Ectodermal cell (in vitro differentiated cells): ENCODE results near the gene CEACAM20.
A peak's percentile ranks its signal among the peaks of the same experiment; 100 is the strongest.

Source experiments
- H3K27ac ChIP-seq: 2 replicates; pipeline ENCODE4 v1.7.0; 2013; ENCODE audit warnings: mild to moderate bottlenecking, low read depth, low read length; ENCODE audit not compliant: insufficient read depth, poor library complexity, severe bottlenecking
- H3K27me3 ChIP-seq: 2 replicates; pipeline ENCODE4 v1.7.0; 2013; ENCODE audit warnings: mild to moderate bottlenecking, low read length; ENCODE audit not compliant: insufficient read depth, control insufficient read depth, poor library complexity, severe bottlenecking
- H3K36me3 ChIP-seq: one replicate; pipeline ENCODE4 v1.7.0; 2013; ENCODE audit warnings: low read length; ENCODE audit not compliant: control insufficient read depth, insufficient read depth
- H3K4me1 ChIP-seq: one replicate; pipeline ENCODE4 v1.7.0; 2013; ENCODE audit warnings: low read length; ENCODE audit not compliant: control insufficient read depth, insufficient read depth
- H3K4me3 ChIP-seq: 2 replicates; pipeline ENCODE4 v1.7.0; 2013; ENCODE audit warnings: low read depth, low read length, control low read depth; ENCODE audit not compliant: insufficient read depth
- H3K9me3 ChIP-seq: 2 replicates; pipeline ENCODE4 v1.7.0; 2013; ENCODE audit warnings: mild to moderate bottlenecking, low read length, moderate library complexity; ENCODE audit not compliant: control insufficient read depth
- WGBS, 2 experiments: methylation state at CpG; one replicate each; pipeline ENCODE4 v1.1.7; 2013; ENCODE audit warnings: missing lambda C conversion rate in 2 of 2; 5-methylcytosine and 5-hydroxymethylcytosine counted together

CEACAM20 gene

DNA sequence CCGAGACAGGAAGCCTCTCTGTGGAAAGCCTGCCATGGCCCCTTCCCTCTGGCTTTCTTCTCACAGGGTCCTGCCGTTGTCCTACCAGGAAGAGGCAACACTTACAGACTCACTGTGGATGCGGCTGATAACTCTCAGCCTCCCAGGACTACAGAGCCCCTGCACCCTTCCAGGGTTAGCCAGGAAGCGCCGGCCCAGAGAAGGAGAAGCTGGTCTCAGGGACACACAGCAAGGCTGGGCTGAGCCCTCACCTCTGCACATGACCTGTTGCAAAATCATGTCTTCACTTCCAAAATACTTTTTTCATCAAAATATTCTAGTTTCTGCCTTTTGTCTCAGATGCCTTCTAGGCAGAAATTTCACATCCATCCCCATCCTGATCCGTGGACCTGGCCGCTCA, 1.9 kb downstream of the CEACAM20 start:
- no peaks in the 10 kb centered on the region for H3K9me3 ChIP-seq
- no peaks in the 10 kb centered on the region for H3K36me3 ChIP-seq
- no peaks in the 10 kb centered on the region for H3K4me1 ChIP-seq
- H3K27ac ChIP-seq, result no peak overlapping the region
- no peak overlapping the region for H3K4me3 ChIP-seq
- no peaks in the 10 kb centered on the region for H3K27me3 ChIP-seq
- 83 to 86% methylated on average over 7 of the region's 7 CpGs for WGBS, 2 experiments

DNA sequence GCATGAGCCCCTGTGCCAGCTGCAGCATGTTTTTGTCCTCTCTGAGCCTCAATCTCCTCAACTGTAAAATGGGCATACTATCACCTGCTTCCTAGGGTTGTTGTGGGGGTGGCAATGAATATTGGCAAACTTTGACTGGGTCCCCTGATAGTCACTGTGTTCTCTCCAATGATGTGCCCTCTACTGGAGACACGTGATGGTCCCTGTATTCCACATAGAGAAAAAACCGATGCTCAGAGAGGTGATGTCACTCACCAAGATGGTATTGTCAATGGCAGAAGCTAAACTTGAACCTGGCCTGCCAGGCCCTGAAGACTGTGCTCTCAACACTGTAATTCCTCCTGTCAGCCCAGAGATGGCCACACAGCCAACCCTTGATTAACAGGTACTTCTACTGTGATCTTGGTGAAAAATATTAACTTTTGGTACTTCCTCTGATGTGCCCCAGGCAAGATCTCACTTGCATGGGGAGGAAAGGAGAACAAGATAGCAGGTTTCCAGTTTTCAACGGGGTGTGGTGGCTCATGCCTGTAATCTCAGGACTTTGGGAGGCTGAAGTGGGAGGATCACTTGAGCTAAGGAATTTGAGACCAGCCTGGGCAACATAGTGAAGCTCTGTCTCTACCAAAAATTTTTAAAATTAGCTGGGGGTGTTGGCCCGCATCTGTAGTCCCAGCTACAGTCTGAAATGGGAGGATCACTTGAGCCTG, 3.6 kb downstream of the CEACAM20 start:
- Histone ChIP-seq H3K9me3 (no peaks in the 10 kb centered on the region), H3K36me3 (no peaks in the 10 kb centered on the region), H3K27ac (no peak overlapping the region), H3K4me3 (no peak overlapping the region), H3K27me3 (no peaks in the 10 kb centered on the region), H3K4me1 (no peaks in the 10 kb centered on the region)
- WGBS, 2 experiments, result 47 to 48% methylated on average over 4 of the region's 4 CpGs

DNA sequence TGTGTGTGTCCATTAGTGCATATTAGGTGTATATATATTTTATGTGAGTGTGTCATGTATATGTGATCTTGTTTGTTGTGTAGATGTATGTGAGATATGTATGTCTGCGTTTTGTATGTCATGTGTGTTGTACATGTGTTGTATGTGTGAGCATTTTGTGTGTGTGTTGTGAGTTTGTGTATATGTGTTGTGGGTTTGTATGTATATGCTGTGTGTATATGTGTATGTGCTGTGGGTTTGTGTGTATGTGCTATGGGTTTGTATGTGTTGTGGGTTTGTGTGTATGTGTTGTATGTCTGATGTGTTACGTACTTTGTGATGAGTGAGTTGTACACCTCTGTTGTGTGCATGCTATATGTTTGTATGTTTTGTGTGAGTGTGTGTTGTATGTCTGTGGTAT, 8.1 kb downstream of the CEACAM20 start:
- Histone ChIP-seq H3K27me3 (no peaks in the 10 kb centered on the region), H3K27ac (no peak overlapping the region), H3K4me1 (no peaks in the 10 kb centered on the region), H3K9me3 (no peaks in the 10 kb centered on the region), H3K4me3 (no peak overlapping the region), H3K36me3 (no peaks in the 10 kb centered on the region)
- WGBS, 2 experiments, result 78 to 85% methylated on average over 2 of the region's 2 CpGs

- no peaks in the 10 kb centered on the region for H3K27me3 ChIP-seq
- H3K4me1 ChIP-seq, result no peaks in the 10 kb centered on the region
- 75 to 83% methylated on average over 7 of the region's 7 CpGs for WGBS, 2 experiments
- H3K27ac ChIP-seq, result no peak overlapping the region
- no peaks in the 10 kb centered on the region for H3K9me3 ChIP-seq
- no peaks in the 10 kb centered on the region for H3K36me3 ChIP-seq
- no peak overlapping the region for H3K4me3 ChIP-seq
Observed at GRCh38 chr19:44517146-44517545, 12.3 kb downstream of the CEACAM20 start.

GRCh38 chr19:44515907-44516306, 13.6 kb downstream of the CEACAM20 start:
- no peak overlapping the region for H3K27ac ChIP-seq
- no peaks in the 10 kb centered on the region for H3K27me3 ChIP-seq
- 82% methylated on average over 1 of the region's 1 CpG for WGBS, 2 experiments
- H3K4me1 ChIP-seq, result no peaks in the 10 kb centered on the region
- H3K9me3 ChIP-seq, result no peaks in the 10 kb centered on the region
- no peak overlapping the region for H3K4me3 ChIP-seq
- no peaks in the 10 kb centered on the region for H3K36me3 ChIP-seq

DNA sequence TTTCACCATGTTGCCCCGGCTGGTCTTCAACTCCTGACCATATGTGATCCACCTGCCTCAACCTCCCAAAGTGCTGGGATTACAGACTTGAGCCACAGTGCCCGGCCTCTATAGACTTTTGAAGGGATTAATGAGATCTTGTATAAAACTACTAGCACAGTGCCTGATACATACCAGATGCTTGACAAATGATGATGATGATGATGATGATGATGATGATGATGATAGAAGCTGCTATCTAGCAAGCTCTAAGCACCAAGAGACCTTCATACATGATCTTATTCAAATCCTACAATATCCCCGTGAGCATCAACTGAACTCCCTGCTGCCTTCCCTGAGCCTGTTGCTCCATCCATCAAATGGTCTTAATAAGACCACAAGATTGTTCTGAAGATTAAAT, 14.4 kb downstream of the CEACAM20 start:
- Histone ChIP-seq H3K27me3 (no peaks in the 10 kb centered on the region), H3K36me3 (no peaks in the 10 kb centered on the region), H3K27ac (no peak overlapping the region), H3K4me3 (no peak overlapping the region), H3K4me1 (no peaks in the 10 kb centered on the region), H3K9me3 (no peaks in the 10 kb centered on the region)
- WGBS, 2 experiments, result 86 to 90% methylated on average over 3 of the region's 3 CpGs

DNA sequence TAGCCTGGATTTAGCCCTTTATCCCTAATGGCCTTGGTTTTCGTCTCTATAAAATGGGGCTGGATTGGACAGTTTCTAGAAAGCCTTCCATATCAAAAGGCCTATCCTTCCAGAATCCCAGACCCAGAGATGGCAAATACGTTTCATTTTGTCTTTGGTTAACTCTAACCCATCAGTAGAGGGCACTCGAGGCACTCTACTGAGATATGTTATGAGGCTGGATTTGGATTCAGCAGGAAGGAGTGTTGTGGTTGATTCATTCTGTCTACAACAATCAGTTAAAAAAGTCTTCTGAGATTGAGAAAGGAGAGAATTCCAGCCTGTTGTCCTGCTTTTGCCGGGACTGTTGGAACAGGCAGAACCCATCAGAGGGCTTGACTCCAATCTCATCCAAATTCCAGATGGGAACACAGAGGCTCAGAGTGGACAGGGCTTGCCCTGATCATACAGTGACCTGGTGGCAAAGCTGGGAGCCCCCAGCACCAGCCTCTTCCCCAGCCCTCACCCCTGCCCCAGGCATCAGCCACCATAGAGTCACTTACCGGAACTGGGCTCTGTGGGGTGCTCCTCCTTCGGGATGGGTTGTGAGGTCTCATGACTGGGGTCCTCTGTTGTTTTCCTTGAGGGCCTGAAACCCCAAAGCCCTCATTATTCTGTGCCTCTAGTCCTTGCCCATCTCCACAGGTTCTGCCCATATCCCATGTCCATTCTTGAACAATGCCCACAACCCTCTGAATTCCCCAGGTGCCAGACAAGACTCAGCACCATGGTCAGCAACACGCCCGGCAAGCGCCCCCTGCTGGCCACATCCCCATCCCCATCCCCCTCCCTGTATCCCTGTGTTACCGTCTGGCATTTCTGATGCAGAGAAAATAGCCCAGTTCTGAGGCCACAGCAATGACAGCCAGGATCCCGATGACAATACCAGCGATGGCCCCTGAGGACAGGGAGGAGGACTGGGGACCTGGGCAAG, 16.9 kb downstream of the CEACAM20 start:
- 37 to 39% methylated on average over 11 to 12 of the region's 12 CpGs for WGBS, 2 experiments
- Histone ChIP-seq H3K4me3 (no peak overlapping the region), H3K27ac (no peak overlapping the region), H3K4me1 (no peaks in the 10 kb centered on the region), H3K27me3 (no peaks in the 10 kb centered on the region), H3K9me3 (no peaks in the 10 kb centered on the region), H3K36me3 (no peaks in the 10 kb centered on the region)

DNA sequence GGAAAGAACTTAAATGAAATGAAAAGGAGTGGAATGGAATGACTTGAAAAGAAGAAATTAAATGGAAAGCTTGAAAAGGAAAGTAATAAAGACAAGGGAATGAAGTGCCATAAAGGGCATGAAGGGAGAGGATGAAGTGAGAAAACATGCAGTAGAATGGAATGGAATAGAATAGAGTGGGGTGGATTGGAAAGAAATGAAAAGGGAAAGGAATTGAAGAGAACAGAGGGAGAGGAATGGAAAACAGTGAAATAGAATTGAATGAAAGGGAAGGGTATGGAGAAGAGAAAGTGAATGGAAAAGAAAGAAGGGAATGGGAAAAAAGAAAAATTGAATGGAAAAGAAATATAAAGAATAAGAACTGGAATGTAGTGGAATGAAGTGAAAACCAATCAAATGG, 20.0 kb downstream of the CEACAM20 start:
- no peak overlapping the region for H3K4me3 ChIP-seq
- H3K27ac ChIP-seq, result no peak overlapping the region
- no peaks in the 10 kb centered on the region for H3K9me3 ChIP-seq
- no peaks in the 10 kb centered on the region for H3K4me1 ChIP-seq
- H3K36me3 ChIP-seq, result no peaks in the 10 kb centered on the region
- H3K27me3 ChIP-seq, result peaks cover 1% of the 10 kb centered on the region

DNA sequence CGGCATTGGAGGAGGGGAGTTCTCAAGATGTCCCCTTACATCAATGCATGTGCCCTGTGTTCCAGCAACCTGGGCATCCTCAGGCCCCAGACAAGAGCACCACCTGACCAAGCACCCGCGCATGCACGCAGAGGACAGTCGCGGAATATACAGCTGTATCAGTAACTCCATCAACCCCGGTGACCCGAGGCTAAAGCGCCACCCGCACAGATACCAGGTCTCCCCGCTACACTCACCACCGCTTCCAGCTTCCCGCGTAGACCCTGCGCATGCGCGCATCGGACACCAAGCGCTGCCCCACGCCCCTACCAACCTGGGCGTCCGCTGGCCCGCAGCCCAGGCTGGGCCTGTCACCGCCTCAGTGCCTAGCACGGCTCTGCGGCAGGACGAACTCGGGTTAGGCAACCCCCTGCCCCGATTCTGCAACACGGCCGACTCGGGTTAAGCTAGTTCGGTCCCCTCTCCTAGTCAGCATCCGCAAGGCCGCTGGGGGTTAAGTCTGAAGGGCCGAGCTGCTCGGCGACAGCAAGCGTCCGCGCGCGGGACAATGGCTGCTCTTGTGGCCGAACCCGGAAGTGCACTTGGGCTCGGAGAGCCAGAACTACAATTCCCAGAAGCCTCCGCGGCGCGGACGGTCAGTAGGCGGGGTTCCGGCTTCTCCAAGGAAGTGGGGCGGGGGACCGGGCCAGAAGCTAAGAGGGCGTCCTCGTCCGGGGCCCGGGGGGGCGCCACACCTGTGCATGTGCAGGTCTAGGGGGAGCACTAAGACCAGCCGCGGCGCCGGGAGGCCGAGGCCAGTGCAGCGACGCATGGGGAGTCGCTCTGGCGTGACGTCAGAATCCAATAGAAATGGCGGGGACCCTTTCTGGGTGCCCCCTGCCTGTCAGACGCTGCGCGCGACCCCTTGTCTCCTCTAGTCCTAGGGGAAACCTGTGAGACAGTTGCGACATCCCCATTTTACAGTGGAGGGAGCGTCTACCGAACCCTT, 29.2 kb downstream of the CEACAM20 start, which contains the start of gene ZNF180:
ZNF180 (minus strand) TSS at position 561 of the 988 bp plus-strand sequence. CDS start 3,188 bp downstream, outside the sequence.
- WGBS, 2 experiments, result 1% methylated on average over 76 to 78 of the region's 78 CpGs
- Histone ChIP-seq H3K27me3 (peaks cover 6% of the 10 kb centered on the region), H3K4me3 (peak within 1 kb of the TSS; percentile 89)

More for the DNA sequence above, 29.2 kb downstream of the CEACAM20 start, which contains the start of gene ZNF180:
- H3K27ac ChIP-seq, result peak within 1 kb of the TSS; percentile 61
- peaks cover 7% of the 10 kb centered on the region for H3K9me3 ChIP-seq
- H3K4me1 ChIP-seq, result no peaks in the 10 kb centered on the region
- H3K36me3 ChIP-seq, result peaks cover 38% of the 10 kb centered on the region
